Activated naive CD4-positive, alpha-beta T cell treated with anti-CD3 and anti-CD28 coated beads for 36 hours (primary cell): ENCODE data around the gene GFI1. TPM values are rescaled to one million over a fixed set of nuclear protein-coding genes. Genes with fewer than 3 reads are reported as not detected.

Experiments
- CTCF ChIA-PET: fragments of 350-600 bp; sonication (Branson Sonifier 250); formaldehyde crosslinking; loops from one replicate; lab custom pipeline; 2021; ENCODE audit warnings: antibody characterized with exemption; lab: Charles Lee
- DNase-seq: peaks from one replicate; pipeline ENCODE4 v3.0.0-alpha.2; 2020
- H3K27ac Mint-ChIP-seq: one replicate; pipeline ENCODE4 v1.8.0; 2021; ENCODE audit warnings: mild to moderate bottlenecking, mixed read lengths
- H3K27me3 Mint-ChIP-seq: one replicate; pipeline ENCODE4 v1.8.0; 2021; ENCODE audit warnings: low read depth, mixed read lengths
- H3K36me3 Mint-ChIP-seq: one replicate; pipeline ENCODE4 v1.8.0; 2021; ENCODE audit warnings: low read depth, mixed read lengths
- H3K4me1 Mint-ChIP-seq: one replicate; pipeline ENCODE4 v1.8.0; 2021; ENCODE audit warnings: low read depth, mixed read lengths
- H3K4me3 Mint-ChIP-seq: one replicate; pipeline ENCODE4 v1.8.0; 2021; ENCODE audit warnings: mild to moderate bottlenecking, moderate library complexity, mixed read lengths
- H3K9me3 Mint-ChIP-seq: one replicate; pipeline ENCODE4 v1.8.0; 2021; ENCODE audit warnings: mixed read lengths
- intact Hi-C: fragments of 100-400 bp; cut with micrococcal nuclease; formaldehyde crosslinking; loops from one replicate; pipeline ENCODE4 v1.15.1; 2023
- total RNA-seq, 2 experiments: library from RNA; stranded (reverse); gene quantifications; one replicate each; pipeline ENCODE4 v1.2.3, GENCODE V29; 2021

Gene GFI1
- total RNA-seq, 2 experiments from 2014 or later, result 42.8 to 44.2 TPM

DNA sequence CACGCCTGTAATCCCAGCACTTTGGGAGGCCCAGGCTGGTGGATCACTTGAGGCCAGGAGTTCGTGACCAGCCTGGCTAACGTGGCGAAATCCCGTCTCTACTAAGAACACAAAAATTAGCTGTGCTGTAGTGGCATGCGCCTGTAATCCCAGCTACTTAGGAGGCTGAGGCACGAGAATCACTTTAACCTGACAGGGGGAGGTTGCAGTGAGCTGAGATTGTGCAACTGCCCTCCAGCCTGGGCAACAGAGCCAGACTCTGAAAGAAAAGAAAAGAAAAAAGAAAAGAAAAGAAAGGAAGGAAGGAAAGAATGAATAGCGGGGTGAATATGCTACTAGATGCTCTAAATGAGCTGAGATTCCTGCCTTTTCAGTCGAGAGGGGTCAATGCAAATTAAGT is 7.1 kb downstream of the GFI1 start:
- DNase-seq, result no peak
- Mint-ChIP-seq H3K36me3 (peaks cover 82% of the 10 kb centered on the region), H3K4me3 (peak overlapping the region; percentile 67), H3K27me3 (no peaks in the 10 kb centered on the region), H3K27ac (peak overlapping the region; percentile 95), H3K9me3 (no peaks in the 10 kb centered on the region), H3K4me1 (peaks cover 74% of the 10 kb centered on the region)
- intact Hi-C loops, result loop anchor here (5.0 to 10.0 kb wide), 3 partner anchors 483 to 975 kb away; partner anchors contain the start of genes CDC7 and DIPK1A
- CTCF ChIA-PET, result interaction anchor here (1.3 to 4.7 kb wide), 3 partner anchors 19 to 169 kb away, joined by 3 to 17 read pairs (median 3); no protein-coding TSS in a partner anchor

DNA sequence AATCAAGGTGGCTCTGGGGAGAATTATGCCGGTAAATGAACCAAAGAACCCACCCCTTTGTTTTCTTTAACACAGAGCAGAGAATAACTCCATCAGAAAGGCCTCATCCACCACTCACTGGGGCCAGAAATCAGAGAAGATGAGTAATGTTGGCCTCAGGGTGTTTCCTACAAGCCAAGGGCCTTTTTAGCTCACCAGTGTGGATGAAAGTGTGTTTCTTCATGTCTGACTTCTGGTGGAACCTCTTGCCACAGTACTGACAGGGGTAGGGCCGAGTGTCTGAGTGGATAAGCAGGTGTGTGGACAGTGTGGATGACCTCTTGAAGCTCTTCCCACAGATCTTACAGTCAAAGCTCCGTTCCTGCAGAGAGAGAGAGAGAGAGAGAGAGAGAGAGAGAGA is 8.3 kb downstream of the GFI1 start:
- intact Hi-C loops, result loop anchor here (5.0 to 10.0 kb wide), 3 partner anchors 484 to 974 kb away; partner anchors contain the start of genes CDC7 and DIPK1A
- Mint-ChIP-seq H3K4me3 (peak overlapping the region; percentile 67), H3K36me3 (peaks cover 84% of the 10 kb centered on the region), H3K27me3 (no peaks in the 10 kb centered on the region), H3K9me3 (no peaks in the 10 kb centered on the region), H3K27ac (peak overlapping the region; percentile 95), H3K4me1 (peaks cover 86% of the 10 kb centered on the region)
- CTCF ChIA-PET, result interaction anchor here (0.6 to 4.7 kb wide), 5 partner anchors 17 to 171 kb away, joined by 3 to 17 read pairs (median 3); no protein-coding TSS in a partner anchor
- DNase-seq, result peak; percentile 58

DNA sequence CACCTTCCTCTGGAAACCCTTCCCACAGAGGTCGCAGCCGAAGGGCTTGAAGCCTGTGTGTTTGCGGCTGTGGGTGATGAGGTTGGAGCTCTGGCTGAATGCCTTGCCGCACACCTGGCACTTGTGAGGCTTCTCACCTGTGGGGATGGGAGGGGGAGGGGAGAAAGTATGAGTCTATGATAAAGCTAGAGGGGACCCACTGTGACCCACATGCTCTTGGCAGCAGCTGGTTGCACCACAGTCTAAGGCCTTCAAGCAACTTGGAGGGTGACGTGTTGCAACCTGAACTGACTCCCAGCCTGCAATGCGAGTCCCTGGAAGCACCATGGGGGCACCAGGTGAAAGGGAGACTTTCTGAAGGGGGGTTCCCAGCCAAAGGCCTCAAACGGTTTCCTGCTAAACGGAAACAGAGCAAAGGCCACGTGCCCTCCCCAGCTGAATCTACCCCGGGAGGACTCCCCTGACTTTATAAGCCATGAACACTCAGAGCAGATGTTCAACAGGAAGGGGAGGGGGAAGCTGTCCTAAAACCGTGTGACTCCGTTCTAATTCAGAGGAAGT is 10.6 kb downstream of the GFI1 start:
- Mint-ChIP-seq H3K27me3 (no peaks in the 10 kb centered on the region), H3K4me1 (peaks cover 85% of the 10 kb centered on the region), H3K36me3 (peaks cover 73% of the 10 kb centered on the region), H3K27ac (peak overlapping the region; percentile 87), H3K4me3 (peak overlapping the region; percentile 53), H3K9me3 (no peaks in the 10 kb centered on the region)
- CTCF ChIA-PET, result interaction anchor here (0.7 to 4.9 kb wide), 4 partner anchors 9 to 166 kb away, joined by 3 to 49 read pairs (median 17); partner anchors contain the start of gene GFI1
- intact Hi-C loops, result loop anchor here (1.0 to 10.0 kb wide), 5 partner anchors 9 to 971 kb away; partner anchors contain the start of genes CDC7 and DIPK1A
- peak; percentile 94 for DNase-seq

DNA sequence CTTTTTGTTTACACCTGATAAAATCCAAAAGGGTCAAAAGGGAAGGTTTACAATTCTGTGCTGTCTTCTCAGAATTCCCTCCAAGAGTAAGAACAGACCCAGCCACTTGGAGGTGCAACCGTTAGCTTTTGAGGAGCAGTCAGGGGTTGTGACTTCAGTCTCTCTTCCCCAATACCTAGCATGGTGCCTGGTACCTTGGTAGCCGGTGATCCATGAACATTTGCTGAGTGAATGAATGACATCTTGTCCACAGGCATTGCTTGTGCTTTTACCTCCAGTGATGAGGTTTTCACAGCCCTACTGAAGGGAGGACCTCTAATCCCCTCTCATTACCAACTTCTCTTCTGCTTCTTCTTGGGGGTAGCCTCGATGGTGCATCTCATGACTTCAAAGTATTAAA is 11.7 kb downstream of the GFI1 start:
- CTCF ChIA-PET, result interaction anchor here (0.8 to 4.9 kb wide), 11 partner anchors 10 to 165 kb away, joined by 3 to 49 read pairs (median 4); partner anchors contain the start of gene GFI1
- Mint-ChIP-seq H3K4me1 (peaks cover 83% of the 10 kb centered on the region), H3K27me3 (no peaks in the 10 kb centered on the region), H3K36me3 (peaks cover 70% of the 10 kb centered on the region), H3K4me3 (peak overlapping the region; percentile 36), H3K9me3 (no peaks in the 10 kb centered on the region), H3K27ac (peak overlapping the region; percentile 87)
- no peak for DNase-seq
- intact Hi-C loops, result loop anchor here (5.0 to 10.0 kb wide), 3 partner anchors 487 to 970 kb away; partner anchors contain the start of genes CDC7 and DIPK1A

DNA sequence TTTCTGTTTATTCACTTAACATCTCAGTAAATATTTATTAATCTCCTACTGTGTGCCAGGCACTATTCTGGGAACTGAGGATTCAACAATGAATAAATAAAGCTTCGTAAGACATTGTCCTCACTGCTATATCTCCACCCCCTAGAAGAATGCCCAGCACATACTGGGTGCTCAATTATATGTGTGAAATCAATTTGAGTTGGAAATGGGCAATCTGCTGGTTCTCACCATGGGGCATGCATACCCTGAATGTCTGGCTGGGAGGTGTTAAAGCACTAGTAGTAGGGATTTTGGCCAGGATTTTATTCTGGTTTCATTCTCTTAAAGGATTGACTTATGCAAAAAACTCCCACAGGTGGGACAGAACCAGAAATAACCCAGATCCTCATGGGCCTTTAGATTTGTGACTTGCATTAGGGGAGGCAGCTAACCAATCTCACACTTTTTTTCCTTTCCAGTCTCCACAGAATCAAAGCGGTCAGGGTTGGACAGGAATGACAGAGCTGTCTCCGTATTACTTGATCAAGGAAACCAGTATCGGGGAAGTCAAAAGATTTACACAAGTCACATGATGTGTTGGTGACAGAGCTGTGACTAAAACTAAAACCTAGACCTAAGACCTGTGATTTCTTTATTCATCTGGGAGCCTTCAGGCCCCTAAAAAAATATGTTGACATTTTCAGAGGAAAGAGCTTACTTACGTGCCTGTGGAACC is 12.8 kb downstream of the GFI1 start:
- no peaks in the 10 kb centered on the region for H3K9me3 Mint-ChIP-seq
- peak overlapping the region; percentile 87 for H3K27ac Mint-ChIP-seq
- peak; percentile 81 for DNase-seq
- H3K36me3 Mint-ChIP-seq, result peaks cover 64% of the 10 kb centered on the region
- H3K27me3 Mint-ChIP-seq, result no peaks in the 10 kb centered on the region
- peaks cover 78% of the 10 kb centered on the region for H3K4me1 Mint-ChIP-seq
- CTCF ChIA-PET, result interaction anchor here (0.5 to 4.9 kb wide), 15 partner anchors 9 to 164 kb away, joined by 3 to 49 read pairs (median 4); partner anchors contain the start of gene GFI1
- intact Hi-C loops, result loop anchor here (1.0 to 10.0 kb wide), 8 partner anchors 9 to 969 kb away; partner anchors contain the start of genes CDC7 and DR1
- H3K4me3 Mint-ChIP-seq, result peak overlapping the region; percentile 30

DNA sequence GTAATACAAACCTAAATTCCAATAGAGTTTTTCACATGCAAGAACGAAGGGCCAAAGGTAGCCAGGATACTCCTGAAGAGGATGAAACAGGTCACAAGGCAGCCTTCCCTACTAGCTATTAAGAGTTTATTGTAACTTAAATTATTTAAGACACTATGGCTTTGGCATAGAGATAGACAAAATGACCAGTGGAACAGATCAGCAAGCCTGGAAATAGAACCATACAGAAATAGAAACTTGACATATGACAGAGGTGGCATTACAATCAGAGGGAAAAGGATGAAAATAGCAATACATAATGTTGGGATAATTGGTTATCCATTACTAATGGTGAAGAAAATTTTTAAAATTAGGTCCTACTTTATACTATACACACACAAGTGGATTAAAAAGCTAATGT is 16.5 kb downstream of the GFI1 start:
- H3K9me3 Mint-ChIP-seq, result no peaks in the 10 kb centered on the region
- no peak for DNase-seq
- intact Hi-C loops, result loop anchor here (5.0 to 10.0 kb wide), 3 partner anchors 593 to 965 kb away; partner anchors contain the start of genes CDC7 and DR1
- no peak overlapping the region for H3K27ac Mint-ChIP-seq
- H3K27me3 Mint-ChIP-seq, result no peaks in the 10 kb centered on the region
- peaks cover 45% of the 10 kb centered on the region for H3K36me3 Mint-ChIP-seq
- CTCF ChIA-PET, result no interaction called here
- H3K4me3 Mint-ChIP-seq, result no peak overlapping the region
- H3K4me1 Mint-ChIP-seq, result peaks cover 60% of the 10 kb centered on the region

DNA sequence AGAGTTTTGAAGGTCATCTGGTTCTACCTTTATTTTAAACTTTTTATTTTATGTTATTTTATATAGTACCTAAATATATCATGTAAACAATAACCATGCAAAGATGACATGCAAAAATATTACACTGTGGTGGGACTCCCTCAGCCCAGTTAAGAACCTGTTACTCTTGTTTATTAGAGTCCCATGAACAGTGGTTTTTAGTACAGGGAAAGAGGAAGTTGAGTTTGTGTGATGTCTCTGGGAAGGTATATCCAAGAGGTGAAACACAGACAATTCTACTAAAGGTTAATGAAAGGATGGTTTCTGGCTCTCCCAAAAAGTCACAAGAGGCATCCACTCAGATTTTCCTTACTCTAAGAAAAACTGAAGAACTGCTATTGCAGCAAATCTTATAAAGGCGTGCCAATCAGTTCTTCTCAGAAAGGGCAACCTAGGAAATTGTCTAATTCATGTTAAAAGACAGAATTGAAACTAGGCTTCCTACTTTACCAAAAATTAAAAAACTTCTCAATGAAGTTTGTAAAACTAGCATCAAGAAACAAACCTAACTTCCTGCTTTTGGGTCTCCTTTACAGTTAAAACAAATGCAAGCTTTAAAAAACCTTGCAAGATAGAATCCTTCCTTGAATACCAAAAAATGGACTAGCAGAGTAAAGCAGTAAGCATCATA is 19.9 kb downstream of the GFI1 start:
- intact Hi-C loops, result loop anchor here (10.0 kb wide), 1 partner anchor 462 kb away; no protein-coding TSS in a partner anchor
- DNase-seq, result no peak
- no peaks in the 10 kb centered on the region for H3K9me3 Mint-ChIP-seq
- peaks cover 18% of the 10 kb centered on the region for H3K36me3 Mint-ChIP-seq
- no peaks in the 10 kb centered on the region for H3K27me3 Mint-ChIP-seq
- peak overlapping the region; percentile 9 for H3K27ac Mint-ChIP-seq
- H3K4me1 Mint-ChIP-seq, result peaks cover 53% of the 10 kb centered on the region
- no peak overlapping the region for H3K4me3 Mint-ChIP-seq
- CTCF ChIA-PET, result interaction anchor here (1.1 kb wide), 1 partner anchor 157 kb away, joined by 3 read pairs; no protein-coding TSS in a partner anchor

DNA sequence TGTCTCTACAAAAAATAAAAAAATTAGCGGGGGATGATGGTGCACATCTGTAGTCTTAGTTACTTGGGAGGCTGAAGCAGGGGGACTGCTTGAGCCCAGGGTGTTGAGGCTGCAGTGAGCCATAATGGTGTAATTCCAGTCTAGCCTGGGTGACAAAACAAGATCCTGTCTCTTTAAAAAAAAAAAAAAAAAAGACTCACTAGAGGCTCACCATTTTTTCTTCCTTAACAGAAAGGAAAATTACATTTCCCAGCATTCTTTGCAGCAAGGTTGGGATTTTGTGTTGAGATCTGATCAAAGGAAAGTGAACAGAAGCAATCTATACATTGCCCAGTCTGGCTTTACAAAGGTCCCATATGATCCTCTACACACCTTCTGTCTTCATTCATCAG is 21.5 kb downstream of the GFI1 start:
- intact Hi-C loops, result loop anchor here (1.0 to 10.0 kb wide), 2 partner anchors 9 to 460 kb away; no protein-coding TSS in a partner anchor
- Mint-ChIP-seq H3K9me3 (no peaks in the 10 kb centered on the region), H3K36me3 (peaks cover 13% of the 10 kb centered on the region), H3K27me3 (no peaks in the 10 kb centered on the region), H3K4me1 (peaks cover 55% of the 10 kb centered on the region), H3K27ac (no peak overlapping the region), H3K4me3 (no peak overlapping the region)
- CTCF ChIA-PET, result interaction anchor here (0.8 to 1.7 kb wide), 4 partner anchors 9 to 151 kb away, joined by 3 to 4 read pairs (median 4); no protein-coding TSS in a partner anchor
- DNase-seq, result no peak

DNA sequence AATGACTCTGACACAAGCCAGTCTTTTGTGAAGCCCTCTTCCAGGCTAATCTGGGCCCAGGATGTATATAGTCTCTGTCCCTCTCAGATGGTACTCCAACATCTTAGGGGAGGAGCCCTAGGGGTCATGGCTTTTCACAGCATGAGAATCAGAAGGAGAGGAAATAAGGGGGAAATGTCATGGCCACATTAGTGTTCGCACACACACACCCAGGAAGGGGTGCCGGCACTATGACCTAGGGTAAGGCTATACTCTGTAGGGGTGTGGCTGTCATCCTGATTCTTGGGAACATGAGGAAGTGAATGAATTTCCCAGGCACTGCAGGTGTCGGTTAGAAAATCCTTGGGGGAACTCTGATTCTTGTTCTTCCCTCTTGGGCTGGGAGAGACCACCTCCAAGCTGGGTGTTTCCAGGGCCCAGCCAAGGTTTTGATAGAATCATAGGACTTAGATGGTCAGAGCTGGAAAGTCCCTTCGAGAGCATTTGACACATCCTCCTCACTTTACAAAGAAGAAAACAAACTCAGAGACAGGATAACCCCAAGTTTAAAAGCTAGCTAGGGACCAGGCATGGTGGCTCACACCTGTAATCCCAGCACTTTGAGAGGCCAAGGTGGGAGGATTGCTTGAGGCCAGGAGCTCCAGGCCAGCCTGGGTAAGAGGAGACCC is 22.0 kb downstream of the GFI1 start:
- no peaks in the 10 kb centered on the region for H3K9me3 Mint-ChIP-seq
- intact Hi-C loops, result loop anchor here (1.0 to 10.0 kb wide), 2 partner anchors 10 to 460 kb away; no protein-coding TSS in a partner anchor
- peak overlapping the region; percentile 54 for H3K27ac Mint-ChIP-seq
- H3K4me1 Mint-ChIP-seq, result peaks cover 59% of the 10 kb centered on the region
- H3K27me3 Mint-ChIP-seq, result no peaks in the 10 kb centered on the region
- H3K4me3 Mint-ChIP-seq, result no peak overlapping the region
- H3K36me3 Mint-ChIP-seq, result peaks cover 13% of the 10 kb centered on the region
- CTCF ChIA-PET, result interaction anchor here (1.5 to 1.7 kb wide), 2 partner anchors 10 to 150 kb away, joined by 3 to 4 read pairs; no protein-coding TSS in a partner anchor
- no peak for DNase-seq

DNA sequence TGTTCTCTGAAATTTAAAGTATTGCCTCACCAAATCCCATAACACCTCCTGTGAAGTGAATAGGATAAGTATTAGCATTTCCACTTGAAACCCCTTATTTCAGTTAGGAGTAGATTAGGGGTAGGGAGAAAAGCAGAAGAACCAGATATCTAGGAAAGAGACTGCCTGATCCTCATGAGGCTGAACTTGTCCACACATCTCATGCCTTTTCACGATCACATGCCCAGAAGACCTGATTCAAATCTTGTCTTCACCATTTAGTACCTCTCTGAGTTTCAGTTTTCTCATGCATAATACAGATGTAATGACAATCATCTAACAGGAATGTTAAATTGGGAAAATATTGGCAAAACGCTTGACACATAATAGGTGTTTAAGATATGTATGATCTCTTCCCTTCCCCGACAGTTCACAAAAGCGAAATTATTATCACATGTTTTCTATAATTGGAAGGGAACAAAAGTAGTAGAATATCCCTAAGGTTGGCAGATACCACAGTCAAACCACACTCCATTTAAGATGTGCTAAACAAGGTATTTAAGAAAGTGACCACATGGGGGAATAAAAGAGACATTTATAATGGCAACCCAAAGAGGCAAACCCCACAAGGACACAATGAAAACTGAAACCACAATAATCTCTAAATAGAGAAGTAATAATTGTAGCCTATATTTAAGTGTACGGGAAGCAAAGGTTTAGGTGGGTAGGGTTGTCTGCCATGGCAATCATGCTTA is 25.2 kb downstream of the GFI1 start:
- H3K4me3 Mint-ChIP-seq, result no peak overlapping the region
- no peak for DNase-seq
- CTCF ChIA-PET, result interaction anchor here (0.6 to 1.2 kb wide), 3 partner anchors 18 to 149 kb away, joined by 3 to 6 read pairs (median 5); no protein-coding TSS in a partner anchor
- intact Hi-C loops, result loop anchor here (1.0 to 10.0 kb wide), 2 partner anchors 138 to 457 kb away; no protein-coding TSS in a partner anchor
- peaks cover 6% of the 10 kb centered on the region for H3K36me3 Mint-ChIP-seq
- H3K27me3 Mint-ChIP-seq, result no peaks in the 10 kb centered on the region
- H3K4me1 Mint-ChIP-seq, result peaks cover 50% of the 10 kb centered on the region
- H3K9me3 Mint-ChIP-seq, result no peaks in the 10 kb centered on the region
- no peak overlapping the region for H3K27ac Mint-ChIP-seq
